ENCODE data around the gene TTC21B.

DNA sequence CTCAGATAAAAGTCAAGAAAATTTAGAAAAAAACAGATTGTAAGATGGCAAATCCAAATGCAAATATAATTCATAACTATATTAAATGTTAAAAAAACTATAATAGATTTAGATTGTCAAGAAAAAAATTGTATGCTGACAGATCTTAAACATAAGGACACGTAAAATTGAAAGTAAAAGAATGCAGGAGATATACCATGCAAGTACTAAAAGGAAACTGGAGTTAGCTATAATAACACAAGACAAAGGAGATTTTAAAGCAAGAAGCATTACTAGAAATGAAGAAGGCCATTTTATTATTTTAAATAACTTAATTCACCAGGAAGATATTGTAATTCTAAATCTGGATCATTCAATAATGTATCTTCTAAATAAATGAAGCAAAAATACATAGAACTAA is 48.3 kb downstream of the TTC21B start:
- TF ChIP-seq POLR2A (IDR thresholded peaks at IDR 0.05) (no peak), CTCF (IDR thresholded peaks at IDR 0.05) (no peak)
